Right lobe of liver (tissue), 4 donors: Measurements from ENCODE around the gene C11orf21.

Source experiments
- POLR2A ChIP-seq: fragments of 450-650 bp; IDR thresholded peaks from one replicate; pipeline ENCODE4 v1.6.1; 2017; ENCODE audit warnings: antibody characterized with exemption, mild to moderate bottlenecking
- TF ChIP-seq, protein P1 (sequence below), 4 donors: fragments of 200-600 bp in 3 of 4; fragments of 450-650 bp in 1 of 4; IDR thresholded peaks; one replicate each; pipeline versions ENCODE4 v1.5.1 to v1.8.0; 2016 to 2022; ENCODE audit warnings: antibody characterized with exemption in 4 of 4, mild to moderate bottlenecking in 2 of 4
- donor health status: DM: no; HTN: no; CAD: no.
- donor health status: DM: no; HTN: no; CAD: no.
- donor health status: DM: no; HTN: yes; CAD: no.

DNA sequence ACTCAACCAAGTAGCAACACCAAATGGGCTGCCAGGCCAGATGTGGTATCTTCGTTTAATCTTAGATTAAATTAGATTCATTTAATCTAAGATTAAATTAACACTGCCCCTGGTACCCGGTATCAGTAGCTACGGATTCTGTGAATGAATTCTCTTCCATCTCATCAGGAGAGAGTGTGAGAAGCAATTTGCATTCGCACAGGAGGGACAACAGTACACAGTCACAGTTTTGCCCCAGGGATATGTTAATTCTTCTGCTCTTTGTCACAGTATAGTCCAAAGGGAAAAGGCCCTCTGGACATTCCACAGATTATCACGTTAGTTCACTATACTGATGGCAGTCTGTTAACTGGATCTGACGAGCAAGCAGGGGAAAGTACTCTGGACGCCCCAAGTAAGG is 54.2 kb downstream of the C11orf21 start:
- TF ChIP-seq, protein P1, sequence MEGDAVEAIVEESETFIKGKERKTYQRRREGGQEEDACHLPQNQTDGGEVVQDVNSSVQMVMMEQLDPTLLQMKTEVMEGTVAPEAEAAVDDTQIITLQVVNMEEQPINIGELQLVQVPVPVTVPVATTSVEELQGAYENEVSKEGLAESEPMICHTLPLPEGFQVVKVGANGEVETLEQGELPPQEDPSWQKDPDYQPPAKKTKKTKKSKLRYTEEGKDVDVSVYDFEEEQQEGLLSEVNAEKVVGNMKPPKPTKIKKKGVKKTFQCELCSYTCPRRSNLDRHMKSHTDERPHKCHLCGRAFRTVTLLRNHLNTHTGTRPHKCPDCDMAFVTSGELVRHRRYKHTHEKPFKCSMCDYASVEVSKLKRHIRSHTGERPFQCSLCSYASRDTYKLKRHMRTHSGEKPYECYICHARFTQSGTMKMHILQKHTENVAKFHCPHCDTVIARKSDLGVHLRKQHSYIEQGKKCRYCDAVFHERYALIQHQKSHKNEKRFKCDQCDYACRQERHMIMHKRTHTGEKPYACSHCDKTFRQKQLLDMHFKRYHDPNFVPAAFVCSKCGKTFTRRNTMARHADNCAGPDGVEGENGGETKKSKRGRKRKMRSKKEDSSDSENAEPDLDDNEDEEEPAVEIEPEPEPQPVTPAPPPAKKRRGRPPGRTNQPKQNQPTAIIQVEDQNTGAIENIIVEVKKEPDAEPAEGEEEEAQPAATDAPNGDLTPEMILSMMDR (IDR thresholded peaks at IDR 0.05) = no peak
- TF ChIP-seq POLR2A = no peak
